Measurements from ENCODE around the gene GRIN2A.

GRIN2A gene

DNA sequence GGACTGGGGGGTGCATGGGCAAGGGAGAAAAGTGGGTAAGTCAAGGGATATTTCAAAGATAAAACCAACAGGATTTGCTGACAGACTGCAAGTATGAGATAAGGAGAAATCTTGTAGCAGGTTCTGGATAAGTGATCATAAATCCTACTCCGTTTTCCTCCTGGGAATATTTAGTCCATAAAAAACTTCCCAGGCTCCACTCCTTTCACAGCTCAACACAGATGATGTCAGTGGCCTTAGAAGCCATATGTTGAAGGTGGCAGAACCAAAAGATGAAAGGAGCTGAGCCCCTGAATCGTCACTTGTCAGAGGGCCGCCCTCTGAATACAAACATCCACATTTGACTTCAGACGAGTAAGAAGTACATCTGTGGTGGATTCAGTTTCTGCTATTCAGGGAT, 71.7 kb downstream of the GRIN2A start:
- ATAC-seq = no peak
- TF ChIP-seq ZFP3 (CRISPR knock-in tag; IDR thresholded peaks at IDR 0.05) = no peak
- TF ChIP-seq TOX (CRISPR knock-in tag; IDR thresholded peaks at IDR 0.05; ENCODE audit: borderline replicate concordance) = no peak
- TF ChIP-seq SNAI2 (CRISPR knock-in tag; IDR thresholded peaks at IDR 0.05) = no peak
- TF ChIP-seq, protein P1, sequence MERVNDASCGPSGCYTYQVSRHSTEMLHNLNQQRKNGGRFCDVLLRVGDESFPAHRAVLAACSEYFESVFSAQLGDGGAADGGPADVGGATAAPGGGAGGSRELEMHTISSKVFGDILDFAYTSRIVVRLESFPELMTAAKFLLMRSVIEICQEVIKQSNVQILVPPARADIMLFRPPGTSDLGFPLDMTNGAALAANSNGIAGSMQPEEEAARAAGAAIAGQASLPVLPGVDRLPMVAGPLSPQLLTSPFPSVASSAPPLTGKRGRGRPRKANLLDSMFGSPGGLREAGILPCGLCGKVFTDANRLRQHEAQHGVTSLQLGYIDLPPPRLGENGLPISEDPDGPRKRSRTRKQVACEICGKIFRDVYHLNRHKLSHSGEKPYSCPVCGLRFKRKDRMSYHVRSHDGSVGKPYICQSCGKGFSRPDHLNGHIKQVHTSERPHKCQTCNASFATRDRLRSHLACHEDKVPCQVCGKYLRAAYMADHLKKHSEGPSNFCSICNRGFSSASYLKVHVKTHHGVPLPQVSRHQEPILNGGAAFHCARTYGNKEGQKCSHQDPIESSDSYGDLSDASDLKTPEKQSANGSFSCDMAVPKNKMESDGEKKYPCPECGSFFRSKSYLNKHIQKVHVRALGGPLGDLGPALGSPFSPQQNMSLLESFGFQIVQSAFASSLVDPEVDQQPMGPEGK (CRISPR knock-in tag; IDR thresholded peaks at IDR 0.05; ENCODE audit: borderline replicate concordance) = no peak
- TF ChIP-seq ZC3H10 (CRISPR knock-in tag; IDR thresholded peaks at IDR 0.05) = no peak
- no peak for TF ChIP-seq ESRRG (CRISPR knock-in tag; IDR thresholded peaks at IDR 0.05)
- no peak for TF ChIP-seq BACH2 (CRISPR knock-in tag; IDR thresholded peaks at IDR 0.05; ENCODE audit: borderline replicate concordance)
- no peak for TF ChIP-seq CSDC2 (CRISPR knock-in tag; IDR thresholded peaks at IDR 0.05)
- TF ChIP-seq ZFP30 (CRISPR knock-in tag; IDR thresholded peaks at IDR 0.05) = no peak
- TF ChIP-seq ISL1 (CRISPR knock-in tag; IDR thresholded peaks at IDR 0.05) = no peak
- no peak for TF ChIP-seq ZNF70 (CRISPR knock-in tag; IDR thresholded peaks at IDR 0.05)
- no peak for TF ChIP-seq ZNF8 (CRISPR knock-in tag; IDR thresholded peaks at IDR 0.05)
- TF ChIP-seq OSR1 (CRISPR knock-in tag; IDR thresholded peaks at IDR 0.05) = no peak
- no peak for TF ChIP-seq PPARA (CRISPR knock-in tag; IDR thresholded peaks at IDR 0.05; ENCODE audit: borderline replicate concordance)
- TF ChIP-seq, protein P2, sequence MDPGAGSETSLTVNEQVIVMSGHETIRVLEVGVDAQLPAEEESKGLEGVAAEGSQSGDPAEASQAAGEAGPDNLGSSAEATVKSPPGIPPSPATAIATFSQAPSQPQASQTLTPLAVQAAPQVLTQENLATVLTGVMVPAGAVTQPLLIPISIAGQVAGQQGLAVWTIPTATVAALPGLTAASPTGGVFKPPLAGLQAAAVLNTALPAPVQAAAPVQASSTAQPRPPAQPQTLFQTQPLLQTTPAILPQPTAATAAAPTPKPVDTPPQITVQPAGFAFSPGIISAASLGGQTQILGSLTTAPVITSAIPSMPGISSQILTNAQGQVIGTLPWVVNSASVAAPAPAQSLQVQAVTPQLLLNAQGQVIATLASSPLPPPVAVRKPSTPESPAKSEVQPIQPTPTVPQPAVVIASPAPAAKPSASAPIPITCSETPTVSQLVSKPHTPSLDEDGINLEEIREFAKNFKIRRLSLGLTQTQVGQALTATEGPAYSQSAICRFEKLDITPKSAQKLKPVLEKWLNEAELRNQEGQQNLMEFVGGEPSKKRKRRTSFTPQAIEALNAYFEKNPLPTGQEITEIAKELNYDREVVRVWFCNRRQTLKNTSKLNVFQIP (CRISPR knock-in tag; IDR thresholded peaks at IDR 0.05; ENCODE audit: borderline replicate concordance, low read depth) = no peak

DNA sequence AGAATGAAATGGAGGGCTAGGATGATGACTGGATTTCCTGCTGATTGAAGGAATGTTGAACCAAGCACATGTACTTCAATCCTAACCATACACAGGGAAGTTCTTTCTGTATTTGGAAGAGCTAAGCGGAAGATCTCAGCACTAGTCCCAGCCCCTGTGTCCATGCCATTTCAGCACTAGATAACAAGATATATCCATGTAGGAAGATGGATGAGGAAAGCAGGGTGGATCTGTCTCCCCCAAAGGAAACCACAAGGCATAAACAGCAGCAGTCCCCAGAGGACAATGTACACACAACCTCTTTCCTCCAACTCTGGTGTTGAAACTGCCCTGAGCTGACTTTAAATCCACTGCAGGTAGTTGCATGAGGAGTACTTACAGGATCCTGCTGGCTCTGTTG, 75.1 kb downstream of the GRIN2A start:
- TF ChIP-seq TOX (CRISPR knock-in tag; IDR thresholded peaks at IDR 0.05; ENCODE audit: borderline replicate concordance) (no peak), ZC3H10 (CRISPR knock-in tag; IDR thresholded peaks at IDR 0.05) (no peak), RARB (CRISPR knock-in tag; IDR thresholded peaks at IDR 0.05) (no peak), ZNF565 (CRISPR knock-in tag; conservative IDR thresholded peaks at IDR 0.05; ENCODE audit: low read depth) (no peak), PPARA (CRISPR knock-in tag; IDR thresholded peaks at IDR 0.05; ENCODE audit: borderline replicate concordance) (no peak), ZNF8 (CRISPR knock-in tag; IDR thresholded peaks at IDR 0.05) (no peak), BACH2 (CRISPR knock-in tag; IDR thresholded peaks at IDR 0.05; ENCODE audit: borderline replicate concordance) (no peak), ZFP3 (CRISPR knock-in tag; IDR thresholded peaks at IDR 0.05) (no peak), ZFP30 (CRISPR knock-in tag; IDR thresholded peaks at IDR 0.05) (no peak), ESRRG (CRISPR knock-in tag; IDR thresholded peaks at IDR 0.05) (no peak), TCF4 (CRISPR knock-in tag; IDR thresholded peaks at IDR 0.05; ENCODE audit: borderline replicate concordance) (no peak), ARNTL (CRISPR knock-in tag; IDR thresholded peaks at IDR 0.05; ENCODE audit: borderline replicate concordance, low read depth) (no peak)
- TF ChIP-seq, protein P1 (CRISPR knock-in tag; IDR thresholded peaks at IDR 0.05; ENCODE audit: borderline replicate concordance) = no peak
- TF ChIP-seq, protein P3, sequence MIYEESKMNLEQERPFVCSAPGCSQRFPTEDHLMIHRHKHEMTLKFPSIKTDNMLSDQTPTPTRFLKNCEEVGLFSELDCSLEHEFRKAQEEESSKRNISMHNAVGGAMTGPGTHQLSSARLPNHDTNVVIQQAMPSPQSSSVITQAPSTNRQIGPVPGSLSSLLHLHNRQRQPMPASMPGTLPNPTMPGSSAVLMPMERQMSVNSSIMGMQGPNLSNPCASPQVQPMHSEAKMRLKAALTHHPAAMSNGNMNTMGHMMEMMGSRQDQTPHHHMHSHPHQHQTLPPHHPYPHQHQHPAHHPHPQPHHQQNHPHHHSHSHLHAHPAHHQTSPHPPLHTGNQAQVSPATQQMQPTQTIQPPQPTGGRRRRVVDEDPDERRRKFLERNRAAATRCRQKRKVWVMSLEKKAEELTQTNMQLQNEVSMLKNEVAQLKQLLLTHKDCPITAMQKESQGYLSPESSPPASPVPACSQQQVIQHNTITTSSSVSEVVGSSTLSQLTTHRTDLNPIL (CRISPR knock-in tag; IDR thresholded peaks at IDR 0.05; ENCODE audit: low read depth) = no peak
- TF ChIP-seq, protein P4, sequence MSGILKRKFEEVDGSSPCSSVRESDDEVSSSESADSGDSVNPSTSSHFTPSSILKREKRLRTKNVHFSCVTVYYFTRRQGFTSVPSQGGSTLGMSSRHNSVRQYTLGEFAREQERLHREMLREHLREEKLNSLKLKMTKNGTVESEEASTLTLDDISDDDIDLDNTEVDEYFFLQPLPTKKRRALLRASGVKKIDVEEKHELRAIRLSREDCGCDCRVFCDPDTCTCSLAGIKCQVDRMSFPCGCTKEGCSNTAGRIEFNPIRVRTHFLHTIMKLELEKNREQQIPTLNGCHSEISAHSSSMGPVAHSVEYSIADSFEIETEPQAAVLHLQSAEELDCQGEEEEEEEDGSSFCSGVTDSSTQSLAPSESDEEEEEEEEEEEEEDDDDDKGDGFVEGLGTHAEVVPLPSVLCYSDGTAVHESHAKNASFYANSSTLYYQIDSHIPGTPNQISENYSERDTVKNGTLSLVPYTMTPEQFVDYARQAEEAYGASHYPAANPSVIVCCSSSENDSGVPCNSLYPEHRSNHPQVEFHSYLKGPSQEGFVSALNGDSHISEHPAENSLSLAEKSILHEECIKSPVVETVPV (CRISPR knock-in tag; IDR thresholded peaks at IDR 0.05) = no peak
- TF ChIP-seq, protein P2 (CRISPR knock-in tag; IDR thresholded peaks at IDR 0.05; ENCODE audit: borderline replicate concordance, low read depth) = no peak
- TF ChIP-seq, protein P5, sequence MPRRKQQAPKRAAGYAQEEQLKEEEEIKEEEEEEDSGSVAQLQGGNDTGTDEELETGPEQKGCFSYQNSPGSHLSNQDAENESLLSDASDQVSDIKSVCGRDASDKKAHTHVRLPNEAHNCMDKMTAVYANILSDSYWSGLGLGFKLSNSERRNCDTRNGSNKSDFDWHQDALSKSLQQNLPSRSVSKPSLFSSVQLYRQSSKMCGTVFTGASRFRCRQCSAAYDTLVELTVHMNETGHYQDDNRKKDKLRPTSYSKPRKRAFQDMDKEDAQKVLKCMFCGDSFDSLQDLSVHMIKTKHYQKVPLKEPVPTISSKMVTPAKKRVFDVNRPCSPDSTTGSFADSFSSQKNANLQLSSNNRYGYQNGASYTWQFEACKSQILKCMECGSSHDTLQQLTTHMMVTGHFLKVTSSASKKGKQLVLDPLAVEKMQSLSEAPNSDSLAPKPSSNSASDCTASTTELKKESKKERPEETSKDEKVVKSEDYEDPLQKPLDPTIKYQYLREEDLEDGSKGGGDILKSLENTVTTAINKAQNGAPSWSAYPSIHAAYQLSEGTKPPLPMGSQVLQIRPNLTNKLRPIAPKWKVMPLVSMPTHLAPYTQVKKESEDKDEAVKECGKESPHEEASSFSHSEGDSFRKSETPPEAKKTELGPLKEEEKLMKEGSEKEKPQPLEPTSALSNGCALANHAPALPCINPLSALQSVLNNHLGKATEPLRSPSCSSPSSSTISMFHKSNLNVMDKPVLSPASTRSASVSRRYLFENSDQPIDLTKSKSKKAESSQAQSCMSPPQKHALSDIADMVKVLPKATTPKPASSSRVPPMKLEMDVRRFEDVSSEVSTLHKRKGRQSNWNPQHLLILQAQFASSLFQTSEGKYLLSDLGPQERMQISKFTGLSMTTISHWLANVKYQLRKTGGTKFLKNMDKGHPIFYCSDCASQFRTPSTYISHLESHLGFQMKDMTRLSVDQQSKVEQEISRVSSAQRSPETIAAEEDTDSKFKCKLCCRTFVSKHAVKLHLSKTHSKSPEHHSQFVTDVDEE (CRISPR knock-in tag; IDR thresholded peaks at IDR 0.05) = no peak
- ATAC-seq = no peak

Measured in SK-N-SH treated with all-trans-retinoic acid at 6 μM for 48 hours (cell line).